ENCODE measurements around the gene DMD.

Gene DMD

DNA sequence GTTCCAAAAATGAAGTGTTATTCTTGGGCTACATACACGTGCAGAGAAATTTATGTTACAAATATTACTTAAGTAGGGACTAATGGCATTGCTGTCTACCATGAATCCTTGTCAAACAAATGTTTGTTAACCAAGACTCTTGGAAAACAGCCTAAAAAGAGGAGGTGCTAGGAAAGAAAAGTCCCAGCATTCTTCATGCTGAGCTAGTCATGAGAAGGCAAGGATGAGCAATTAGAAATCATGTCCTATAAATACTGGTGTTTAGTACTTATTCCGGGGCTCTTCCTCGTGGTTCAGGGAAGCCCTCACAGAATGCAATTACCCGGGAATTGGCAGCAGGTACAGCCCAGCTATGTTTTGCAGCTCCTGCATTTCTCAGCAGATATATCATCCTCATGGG, 1761.4 kb downstream of the DMD start:
- no peaks in the 10 kb centered on the region for H3F3A ChIP-seq (ENCODE audit: low read depth)
- no peaks in the 10 kb centered on the region for H3K27me3 ChIP-seq (ENCODE audit: insufficient read depth, low read length, poor library complexity, severe bottlenecking)
- H3K9ac ChIP-seq (ENCODE audit: low read depth, low read length, poor library complexity, severe bottlenecking), result no peak overlapping the region
- no peaks in the 10 kb centered on the region for H3K9me2 ChIP-seq (replicated peaks; ENCODE audit: low read depth, low read length)
- H3K4me1 ChIP-seq (ENCODE audit: insufficient read depth, low read length, poor library complexity, severe bottlenecking), result no peaks in the 10 kb centered on the region
- H2AFZ ChIP-seq (ENCODE audit: low read length), result no peak overlapping the region
- no peak overlapping the region for H3K4me3 ChIP-seq (ENCODE audit: low read length, poor library complexity, severe bottlenecking)
- no peaks in the 10 kb centered on the region for H3K9me3 ChIP-seq (ENCODE audit: insufficient read depth, low read depth, low read length)
- no peaks in the 10 kb centered on the region for H4K20me1 ChIP-seq (ENCODE audit: insufficient read depth, low read length, poor library complexity, severe bottlenecking)
- no peaks in the 10 kb centered on the region for H3K36me3 ChIP-seq (ENCODE audit: insufficient read depth, low read length)
- TF ChIP-seq, protein P1, sequence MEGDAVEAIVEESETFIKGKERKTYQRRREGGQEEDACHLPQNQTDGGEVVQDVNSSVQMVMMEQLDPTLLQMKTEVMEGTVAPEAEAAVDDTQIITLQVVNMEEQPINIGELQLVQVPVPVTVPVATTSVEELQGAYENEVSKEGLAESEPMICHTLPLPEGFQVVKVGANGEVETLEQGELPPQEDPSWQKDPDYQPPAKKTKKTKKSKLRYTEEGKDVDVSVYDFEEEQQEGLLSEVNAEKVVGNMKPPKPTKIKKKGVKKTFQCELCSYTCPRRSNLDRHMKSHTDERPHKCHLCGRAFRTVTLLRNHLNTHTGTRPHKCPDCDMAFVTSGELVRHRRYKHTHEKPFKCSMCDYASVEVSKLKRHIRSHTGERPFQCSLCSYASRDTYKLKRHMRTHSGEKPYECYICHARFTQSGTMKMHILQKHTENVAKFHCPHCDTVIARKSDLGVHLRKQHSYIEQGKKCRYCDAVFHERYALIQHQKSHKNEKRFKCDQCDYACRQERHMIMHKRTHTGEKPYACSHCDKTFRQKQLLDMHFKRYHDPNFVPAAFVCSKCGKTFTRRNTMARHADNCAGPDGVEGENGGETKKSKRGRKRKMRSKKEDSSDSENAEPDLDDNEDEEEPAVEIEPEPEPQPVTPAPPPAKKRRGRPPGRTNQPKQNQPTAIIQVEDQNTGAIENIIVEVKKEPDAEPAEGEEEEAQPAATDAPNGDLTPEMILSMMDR (conservative IDR thresholded peaks at IDR 0.05; ENCODE audit: low read length), result no peak
- no peak for TF ChIP-seq EZH2phosphoT487 (IDR thresholded peaks at IDR 0.05; ENCODE audit: borderline replicate concordance)
- H3K79me2 ChIP-seq (ENCODE audit: insufficient read depth, low read length), result no peaks in the 10 kb centered on the region
- no peak overlapping the region for H3K4me2 ChIP-seq (ENCODE audit: low read depth, low read length, poor library complexity, severe bottlenecking)

DNA sequence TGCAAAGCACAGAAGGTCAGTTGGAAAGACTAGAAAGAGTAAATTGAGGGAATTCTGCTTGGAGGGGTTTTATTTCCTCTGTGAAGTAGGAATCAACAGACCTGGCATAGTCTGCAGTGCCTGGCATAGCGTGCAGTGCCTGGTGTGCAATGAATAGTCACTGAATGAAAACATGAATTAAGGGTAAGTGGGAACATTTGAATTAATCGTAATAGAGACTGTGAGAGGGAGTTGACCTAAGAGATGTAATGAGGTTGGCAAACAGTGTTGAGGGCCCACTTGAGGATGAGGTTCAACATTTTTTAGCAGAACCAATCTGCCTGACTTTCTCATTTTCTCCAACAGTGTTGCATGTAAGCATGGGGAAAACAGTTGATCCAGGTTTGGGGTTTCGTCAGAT, 1762.3 kb downstream of the DMD start:
- Histone ChIP-seq H3K4me1 (ENCODE audit: insufficient read depth, low read length, poor library complexity, severe bottlenecking) (no peaks in the 10 kb centered on the region), H4K20me1 (ENCODE audit: insufficient read depth, low read length, poor library complexity, severe bottlenecking) (no peaks in the 10 kb centered on the region), H3K4me3 (ENCODE audit: low read length, poor library complexity, severe bottlenecking) (no peak overlapping the region), H3K9me2 (replicated peaks; ENCODE audit: low read depth, low read length) (no peaks in the 10 kb centered on the region), H3K9ac (ENCODE audit: low read depth, low read length, poor library complexity, severe bottlenecking) (no peak overlapping the region), H3K27me3 (ENCODE audit: insufficient read depth, low read length, poor library complexity, severe bottlenecking) (no peaks in the 10 kb centered on the region), H3K9me3 (ENCODE audit: insufficient read depth, low read depth, low read length) (no peaks in the 10 kb centered on the region), H3K36me3 (ENCODE audit: insufficient read depth, low read length) (no peaks in the 10 kb centered on the region), H3K79me2 (ENCODE audit: insufficient read depth, low read length) (no peaks in the 10 kb centered on the region), H2AFZ (ENCODE audit: low read length) (no peak overlapping the region), H3K4me2 (ENCODE audit: low read depth, low read length, poor library complexity, severe bottlenecking) (no peak overlapping the region), H3F3A (ENCODE audit: low read depth) (no peaks in the 10 kb centered on the region)
- no peak for TF ChIP-seq EZH2phosphoT487 (IDR thresholded peaks at IDR 0.05; ENCODE audit: borderline replicate concordance)
- TF ChIP-seq, protein P1 (conservative IDR thresholded peaks at IDR 0.05; ENCODE audit: low read length), result no peak

DNA sequence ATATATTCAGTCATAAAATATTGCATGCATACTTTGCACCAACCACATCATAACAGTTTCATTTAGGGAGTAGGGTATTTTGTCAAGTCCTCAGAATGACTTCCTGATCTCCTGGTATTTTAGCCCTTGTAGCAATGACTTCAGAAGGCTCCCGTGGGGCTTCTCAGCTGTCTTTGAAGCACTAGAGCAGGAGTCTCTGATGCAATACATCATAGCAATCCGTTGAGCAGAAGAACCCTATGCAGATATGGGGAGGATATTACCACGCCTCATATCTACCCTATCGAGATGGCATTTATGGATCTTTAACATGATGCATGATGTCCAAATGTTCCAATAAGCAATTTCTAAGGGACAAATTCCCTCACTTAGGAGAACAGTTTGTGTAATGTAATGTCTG, 1765.8 kb downstream of the DMD start:
- H3K9me2 ChIP-seq (replicated peaks; ENCODE audit: low read depth, low read length), result no peaks in the 10 kb centered on the region
- no peaks in the 10 kb centered on the region for H3K4me1 ChIP-seq (ENCODE audit: insufficient read depth, low read length, poor library complexity, severe bottlenecking)
- H3F3A ChIP-seq (ENCODE audit: low read depth), result no peaks in the 10 kb centered on the region
- TF ChIP-seq, protein P1 (conservative IDR thresholded peaks at IDR 0.05; ENCODE audit: low read length), result no peak
- TF ChIP-seq EZH2phosphoT487 (IDR thresholded peaks at IDR 0.05; ENCODE audit: borderline replicate concordance), result no peak
- no peaks in the 10 kb centered on the region for H3K79me2 ChIP-seq (ENCODE audit: insufficient read depth, low read length)
- no peaks in the 10 kb centered on the region for H3K27me3 ChIP-seq (ENCODE audit: insufficient read depth, low read length, poor library complexity, severe bottlenecking)
- H3K9ac ChIP-seq (ENCODE audit: low read depth, low read length, poor library complexity, severe bottlenecking), result no peak overlapping the region
- no peak overlapping the region for H3K4me2 ChIP-seq (ENCODE audit: low read depth, low read length, poor library complexity, severe bottlenecking)
- no peak overlapping the region for H3K4me3 ChIP-seq (ENCODE audit: low read length, poor library complexity, severe bottlenecking)
- no peaks in the 10 kb centered on the region for H3K9me3 ChIP-seq (ENCODE audit: insufficient read depth, low read depth, low read length)
- H4K20me1 ChIP-seq (ENCODE audit: insufficient read depth, low read length, poor library complexity, severe bottlenecking), result no peaks in the 10 kb centered on the region
- no peak overlapping the region for H2AFZ ChIP-seq (ENCODE audit: low read length)
- H3K36me3 ChIP-seq (ENCODE audit: insufficient read depth, low read length), result no peaks in the 10 kb centered on the region
